Measurements from ENCODE around the gene RBM12. TPM values are rescaled to one million over a fixed set of nuclear protein-coding genes. Genes with fewer than 3 reads are reported as not detected.

The RBM12 gene
- total and polyA plus RNA-seq, 4 donors, result 50.2 to 73.9 (median 66.1) TPM

DNA sequence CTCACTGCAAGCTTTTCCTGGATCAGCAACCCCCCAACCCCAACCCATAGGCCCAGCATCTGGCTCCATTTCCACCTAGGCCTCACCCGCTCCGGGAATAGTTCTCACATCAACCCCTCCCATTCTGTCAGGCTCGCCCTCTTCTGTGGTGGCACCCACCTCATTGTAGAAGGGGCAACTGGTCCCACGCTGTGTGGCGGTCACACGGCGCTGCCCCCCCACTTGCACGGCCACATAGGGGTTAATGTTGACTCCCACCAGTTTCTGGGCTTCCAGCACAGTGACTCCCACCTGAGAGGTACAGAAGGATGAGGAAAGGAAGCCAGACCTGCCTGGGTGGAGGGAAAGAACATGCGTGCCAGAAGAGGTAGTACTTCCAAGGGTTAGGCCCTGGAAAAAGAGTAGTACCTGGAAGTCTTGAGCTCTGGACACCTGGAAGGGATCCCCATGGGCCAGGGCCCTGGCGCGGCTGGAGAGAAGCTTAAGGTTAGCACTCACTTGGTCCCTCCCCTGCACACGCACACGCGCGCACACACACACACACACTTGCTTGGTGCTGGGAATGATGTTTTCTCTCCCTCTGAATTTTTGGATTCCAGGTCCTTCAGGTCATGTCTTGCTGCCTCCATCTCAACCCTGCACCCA is 61.7 kb downstream of the RBM12 start:
- Histone ChIP-seq H3K27me3 (ENCODE audit: control insufficient read depth, insufficient read depth, low read length) (peaks cover 26% of the 10 kb centered on the region), H3K9me3 (ENCODE audit: control insufficient read depth, insufficient read depth, low read length) (no peaks in the 10 kb centered on the region), H3K27ac (ENCODE audit: low read depth, low read length) (no peak overlapping the region), H3K36me3 (ENCODE audit: control insufficient read depth, insufficient read depth, low read length) (peaks cover 2% of the 10 kb centered on the region), H3K4me1 (ENCODE audit: control insufficient read depth, insufficient read depth, low read length) (peaks cover 21% of the 10 kb centered on the region), H3K4me3 (ENCODE audit: low read depth, low read length) (no peak overlapping the region)
- 97% methylated on average over 12 of the region's 15 CpGs for WGBS (ENCODE audit: insufficient coverage)
- no peak for DNase-seq (ENCODE audit: low read depth in 4 of 6, low spot score in 6 of 6)

DNA sequence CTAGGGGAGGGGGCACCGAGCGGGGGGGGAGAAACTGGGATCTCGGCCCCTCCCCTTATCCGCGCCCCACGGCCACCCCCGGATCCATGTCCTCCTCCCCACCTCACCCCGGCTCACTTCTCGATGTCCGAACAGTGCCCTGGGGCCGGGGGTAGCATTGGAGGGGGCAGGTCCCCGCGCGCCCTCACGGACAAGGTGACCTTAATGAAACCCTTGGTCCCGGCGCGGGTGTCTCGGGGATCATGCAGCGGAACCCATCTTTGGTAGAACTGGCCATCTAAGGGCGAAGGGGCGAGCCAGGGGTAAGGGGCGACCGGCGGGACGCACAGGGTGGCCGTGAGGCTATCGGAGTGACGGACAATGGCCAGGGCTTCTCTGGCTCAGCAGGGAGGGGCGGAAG is 62.7 kb downstream of the RBM12 start:
- H3K36me3 ChIP-seq (ENCODE audit: control insufficient read depth, insufficient read depth, low read length), result peaks cover 2% of the 10 kb centered on the region
- DNase-seq (ENCODE audit: low read depth in 4 of 6, low spot score in 6 of 6), result no peak
- no peaks in the 10 kb centered on the region for H3K9me3 ChIP-seq (ENCODE audit: control insufficient read depth, insufficient read depth, low read length)
- peaks cover 26% of the 10 kb centered on the region for H3K27me3 ChIP-seq (ENCODE audit: control insufficient read depth, insufficient read depth, low read length)
- WGBS (ENCODE audit: insufficient coverage), result 31% methylated on average over 22 of the region's 30 CpGs
- H3K4me1 ChIP-seq (ENCODE audit: control insufficient read depth, insufficient read depth, low read length), result peaks cover 21% of the 10 kb centered on the region
- no peak overlapping the region for H3K27ac ChIP-seq (ENCODE audit: low read depth, low read length)
- peak overlapping the region; percentile 24 for H3K4me3 ChIP-seq (ENCODE audit: low read depth, low read length)

DNA sequence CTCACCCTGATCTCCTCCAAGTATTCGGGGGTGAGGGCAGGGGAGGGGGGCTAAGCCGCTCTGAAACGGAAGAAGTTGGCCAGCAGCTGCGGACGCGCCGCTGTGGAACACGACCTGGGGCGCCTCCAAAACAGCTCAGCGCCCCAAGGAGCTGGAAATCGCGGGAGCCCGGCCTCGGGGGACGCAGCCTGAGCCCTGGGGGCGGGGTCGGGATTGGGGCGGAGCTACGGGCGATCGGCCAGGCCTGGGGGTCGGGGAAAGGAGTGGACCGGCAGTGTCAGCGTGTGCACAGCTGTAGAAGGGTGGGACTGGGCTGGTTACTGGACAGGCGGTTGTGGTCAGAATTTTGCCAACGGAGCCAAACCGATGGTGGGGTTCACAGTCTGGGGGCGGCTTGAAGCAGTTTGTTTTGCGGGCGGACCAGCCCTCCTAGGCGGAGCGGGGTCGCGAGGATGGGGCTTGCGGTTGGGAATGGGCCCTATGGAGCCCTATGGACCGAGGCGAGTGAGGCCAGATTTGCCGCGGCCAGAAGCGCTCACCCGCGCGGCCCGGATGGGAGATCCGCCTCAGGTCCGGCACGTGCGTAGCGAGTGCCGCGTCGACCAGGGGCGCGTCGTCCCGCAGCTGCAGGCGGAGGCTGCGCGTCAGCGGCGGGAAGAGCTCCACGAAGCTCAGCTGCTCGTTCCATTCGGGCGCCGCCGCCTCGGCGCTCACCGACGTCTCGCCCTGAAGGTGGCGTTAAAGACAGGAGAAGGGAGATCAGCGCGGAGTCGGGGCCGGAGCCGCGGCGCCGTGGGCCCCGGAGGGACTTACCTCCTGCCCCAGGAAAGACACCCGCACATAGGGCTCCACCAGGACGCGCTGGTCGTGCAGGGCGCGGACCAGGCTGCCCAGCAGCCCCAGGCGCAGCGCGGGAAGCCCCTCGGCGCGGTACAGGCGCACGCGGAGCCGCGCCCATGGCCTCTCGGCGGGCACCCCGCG is 63.4 kb downstream of the RBM12 start:
- H3K9me3 ChIP-seq (ENCODE audit: control insufficient read depth, insufficient read depth, low read length), result no peaks in the 10 kb centered on the region
- H3K4me3 ChIP-seq (ENCODE audit: low read depth, low read length), result peak overlapping the region; percentile 24
- peak in 3 of 6 donors; percentile 54 to 91 (median 90) for DNase-seq (ENCODE audit: low read depth in 4 of 6, low spot score in 6 of 6)
- peaks cover 21% of the 10 kb centered on the region for H3K4me1 ChIP-seq (ENCODE audit: control insufficient read depth, insufficient read depth, low read length)
- H3K27me3 ChIP-seq (ENCODE audit: control insufficient read depth, insufficient read depth, low read length), result peaks cover 26% of the 10 kb centered on the region
- no peak overlapping the region for H3K27ac ChIP-seq (ENCODE audit: low read depth, low read length)
- H3K36me3 ChIP-seq (ENCODE audit: control insufficient read depth, insufficient read depth, low read length), result peaks cover 2% of the 10 kb centered on the region
- WGBS (ENCODE audit: insufficient coverage), result under 1% methylated on average over 102 of the region's 103 CpGs

DNA sequence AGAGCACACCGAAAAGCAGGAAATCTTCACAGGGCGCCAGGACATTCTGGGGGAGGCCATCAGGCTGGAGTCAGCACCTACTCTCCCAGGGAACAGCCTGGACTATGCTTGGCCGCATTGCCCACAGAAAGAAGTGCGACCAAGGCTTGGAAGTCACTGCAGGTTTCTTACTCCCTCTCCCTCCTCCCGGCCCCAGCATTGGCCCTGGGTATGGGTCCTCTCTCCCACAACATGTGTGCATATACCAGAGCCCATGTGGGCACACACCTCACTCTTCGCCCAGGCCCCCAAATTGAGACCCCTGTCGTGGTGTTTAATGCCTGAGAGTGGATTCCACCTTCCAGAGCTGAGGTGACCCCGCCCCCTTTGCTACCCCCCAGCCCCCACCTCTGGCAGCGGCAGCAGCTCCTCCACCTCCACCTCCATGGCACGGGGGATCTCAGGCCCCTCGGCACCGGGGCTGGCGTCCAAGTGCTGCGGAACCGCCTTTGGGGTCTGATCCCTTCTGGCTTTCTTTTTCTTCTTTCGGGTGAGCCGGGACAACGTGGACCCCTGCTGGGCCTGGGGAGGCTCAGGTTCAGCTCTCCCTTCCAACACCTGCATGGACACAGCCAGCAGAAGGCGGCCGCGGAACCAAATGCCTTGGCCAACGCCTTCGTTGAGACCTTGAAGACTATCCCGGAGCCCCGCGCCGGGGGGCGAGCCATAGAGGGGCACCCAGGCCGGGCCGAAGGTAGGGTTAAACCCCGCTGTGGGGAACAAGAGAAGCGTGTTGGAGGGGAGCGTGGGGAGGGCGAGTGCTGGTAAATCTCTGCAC is 64.3 kb downstream of the RBM12 start:
- 28% methylated on average over 23 of the region's 34 CpGs for WGBS (ENCODE audit: insufficient coverage)
- Histone ChIP-seq H3K27me3 (ENCODE audit: control insufficient read depth, insufficient read depth, low read length) (peaks cover 26% of the 10 kb centered on the region), H3K36me3 (ENCODE audit: control insufficient read depth, insufficient read depth, low read length) (peaks cover 2% of the 10 kb centered on the region)

DNA sequence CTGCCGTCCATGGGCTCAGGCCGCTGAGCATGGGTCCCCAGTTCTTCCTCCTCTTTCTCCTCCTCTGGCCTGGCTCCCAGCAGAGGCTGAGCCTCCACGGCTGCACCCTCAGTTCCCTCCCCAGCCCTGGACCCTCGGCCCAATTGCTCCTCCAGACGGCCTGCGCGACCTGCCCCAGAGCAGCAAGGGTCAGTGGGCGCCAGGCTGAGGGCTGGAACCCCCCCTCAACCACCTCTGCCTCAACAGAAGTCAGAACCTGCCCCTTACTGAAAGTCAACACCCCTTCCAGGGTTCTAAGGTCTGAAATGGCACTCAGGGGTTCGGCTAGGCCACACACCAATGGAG is 65.0 kb downstream of the RBM12 start:
- 87% methylated on average over 9 of the region's 9 CpGs for WGBS (ENCODE audit: insufficient coverage)
- H3K27me3 ChIP-seq (ENCODE audit: control insufficient read depth, insufficient read depth, low read length), result peaks cover 26% of the 10 kb centered on the region
- DNase-seq (ENCODE audit: low read depth in 4 of 6, low spot score in 6 of 6), result no peak

More for the DNA sequence above, 64.3 kb downstream of the RBM12 start:
- Histone ChIP-seq H3K27ac (ENCODE audit: low read depth, low read length) (no peak overlapping the region), H3K4me1 (ENCODE audit: control insufficient read depth, insufficient read depth, low read length) (peaks cover 21% of the 10 kb centered on the region), H3K4me3 (ENCODE audit: low read depth, low read length) (peak overlapping the region; percentile 24), H3K9me3 (ENCODE audit: control insufficient read depth, insufficient read depth, low read length) (no peaks in the 10 kb centered on the region)
- peak in 1 of 6 donors; percentile 18 for DNase-seq (ENCODE audit: low read depth in 4 of 6, low spot score in 6 of 6)

More for the DNA sequence above, 65.0 kb downstream of the RBM12 start:
- Histone ChIP-seq H3K4me1 (ENCODE audit: control insufficient read depth, insufficient read depth, low read length) (peaks cover 21% of the 10 kb centered on the region), H3K36me3 (ENCODE audit: control insufficient read depth, insufficient read depth, low read length) (peaks cover 2% of the 10 kb centered on the region), H3K4me3 (ENCODE audit: low read depth, low read length) (no peak overlapping the region), H3K27ac (ENCODE audit: low read depth, low read length) (no peak overlapping the region), H3K9me3 (ENCODE audit: control insufficient read depth, insufficient read depth, low read length) (no peaks in the 10 kb centered on the region)

Small RNA genes lying within 50 kb of the gene (small RNA-seq; reads per million reads assigned to genes)
- not detected for gene RNU6-759P (ENCODE audit: low replicate concordance)

Other genes with a start within 250 kb of the RBM12 start
- gene GDF5, start 226.7 kb downstream of the RBM12 start, total RNA-seq, result 1 to 10 TPM in 1 of 2 donors, under 1 TPM in 1; 0.50 to 2.0 TPM
- gene GDF5, start 226.7 kb downstream of the RBM12 start, polyA plus RNA-seq (ENCODE audit: insufficient read length in 2 of 2), result under 1 TPM; 0.75 to 0.89 TPM
- gene CEP250, start 209.3 kb downstream of the RBM12 start, total RNA-seq, result 10 to 100 TPM; 24.5 to 29.9 TPM
- gene CEP250, start 209.3 kb downstream of the RBM12 start, polyA plus RNA-seq (ENCODE audit: insufficient read length in 2 of 2), result 10 to 100 TPM; 42.0 to 55.3 TPM
- not detected for gene C20orf173, start 135.2 kb downstream of the RBM12 start, total RNA-seq
- gene C20orf173, start 135.2 kb downstream of the RBM12 start, polyA plus RNA-seq (ENCODE audit: insufficient read length in 2 of 2), result not detected
- gene ERGIC3, start 122.8 kb downstream of the RBM12 start, total RNA-seq, result 100 to 1,000 TPM; 197 to 336 TPM
- gene ERGIC3, start 122.8 kb downstream of the RBM12 start, polyA plus RNA-seq (ENCODE audit: insufficient read length in 2 of 2), result 100 to 1,000 TPM; 256 to 296 TPM
- 10 to 100 TPM in 1 of 2 donors, 1 to 10 TPM in 1; 1.8 to 15.2 TPM for gene SPAG4, start 49.1 kb downstream of the RBM12 start, total RNA-seq
- 1 to 10 TPM; 4.2 to 7.7 TPM for gene SPAG4, start 49.1 kb downstream of the RBM12 start, polyA plus RNA-seq (ENCODE audit: insufficient read length in 2 of 2)
- 10 to 100 TPM; 58.8 to 65.1 TPM for gene CPNE1, start within 50 bp of the RBM12 start, total RNA-seq
- gene CPNE1, start within 50 bp of the RBM12 start, polyA plus RNA-seq (ENCODE audit: insufficient read length in 2 of 2), result 100 to 1,000 TPM; 114 to 192 TPM
- 10 to 100 TPM; 26.2 to 38.1 TPM for gene NFS1, start 34.5 kb upstream of the RBM12 start, total RNA-seq
- 10 to 100 TPM; 27.8 to 31.7 TPM for gene NFS1, start 34.5 kb upstream of the RBM12 start, polyA plus RNA-seq (ENCODE audit: insufficient read length in 2 of 2)
- 100 to 1,000 TPM in 1 of 2 donors, 10 to 100 TPM in 1; 71.4 to 209 TPM for gene ROMO1, start 34.5 kb upstream of the RBM12 start, total RNA-seq
- 100 to 1,000 TPM in 1 of 2 donors, 10 to 100 TPM in 1; 95.3 to 109 TPM for gene ROMO1, start 34.5 kb upstream of the RBM12 start, polyA plus RNA-seq (ENCODE audit: insufficient read length in 2 of 2)
- gene RBM39, start 77.4 kb upstream of the RBM12 start, total RNA-seq, result 100 to 1,000 TPM; 382 to 441 TPM
- gene RBM39, start 77.4 kb upstream of the RBM12 start, polyA plus RNA-seq (ENCODE audit: insufficient read length in 2 of 2), result 100 to 1,000 TPM; 289 to 322 TPM
- gene PHF20, start 107.1 kb upstream of the RBM12 start, total RNA-seq, result 10 to 100 TPM; 31.0 to 35.8 TPM
- 10 to 100 TPM; 31.0 to 38.7 TPM for gene PHF20, start 107.1 kb upstream of the RBM12 start, polyA plus RNA-seq (ENCODE audit: insufficient read length in 2 of 2)